ENCODE measurements around the gene SYT2.
A peak's percentile ranks its signal among the peaks of the same experiment; 100 is the strongest.
"Not testable (repeated sequence)": the region's sequence is repeated elsewhere in the genome, so short reads cannot be mapped to it uniquely, and the experiment has no call there.

Gene SYT2

GRCh38 chr1:202623075-202623474, 87.2 kb downstream of the SYT2 start:
- no peak for DNase-seq (ENCODE audit: low spot score)

DNA sequence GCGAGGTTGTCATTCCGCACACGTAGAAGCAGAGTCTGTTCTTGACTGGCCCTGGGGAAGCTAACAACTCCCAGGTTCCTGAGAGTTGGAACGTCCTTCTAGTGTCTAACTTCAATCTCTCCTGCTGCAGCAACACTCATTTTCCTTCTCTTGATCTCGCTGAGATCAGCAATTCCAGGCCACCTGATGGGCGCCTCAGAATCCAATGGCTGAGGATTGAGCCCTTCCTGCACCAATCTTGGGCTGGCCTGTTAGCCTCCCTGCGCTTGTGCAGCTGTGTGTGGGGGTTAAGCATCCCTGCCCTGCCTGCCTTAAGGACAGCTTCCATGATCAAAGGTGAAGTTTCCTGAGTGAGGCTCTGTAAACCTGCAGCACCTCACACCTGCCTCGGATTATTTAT, 87.9 kb downstream of the SYT2 start:
- DNase-seq (ENCODE audit: low spot score) = no peak

GRCh38 chr1:202621446-202621845, 88.8 kb downstream of the SYT2 start:
- no peak for DNase-seq (ENCODE audit: low spot score)

GRCh38 chr1:202620036-202620435, 90.2 kb downstream of the SYT2 start:
- not testable (repeated sequence) for DNase-seq (ENCODE audit: low spot score)

DNA sequence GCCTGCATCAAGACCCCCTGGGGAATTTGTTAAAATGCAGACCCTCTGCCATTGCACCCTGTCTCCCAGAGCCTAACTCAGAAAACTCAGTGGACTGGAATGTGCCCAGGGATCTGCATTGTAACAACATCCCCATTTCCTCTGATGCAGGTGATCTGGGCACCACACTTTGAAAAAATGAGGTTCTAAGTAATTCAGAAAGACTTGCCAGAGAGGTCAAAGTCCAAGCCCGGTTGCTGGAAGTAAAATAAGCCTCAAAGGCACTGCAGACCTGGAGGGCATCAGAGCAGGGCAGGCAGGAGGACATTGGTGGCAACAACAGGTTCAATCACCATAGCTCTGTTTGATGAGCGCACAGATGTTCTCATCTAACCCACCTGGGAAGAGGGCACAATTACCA, 90.7 kb downstream of the SYT2 start:
- DNase-seq (ENCODE audit: low spot score) = peak; percentile 24

GRCh38 chr1:202619012-202619411, 91.2 kb downstream of the SYT2 start:
- DNase-seq (ENCODE audit: low spot score) = not testable (repeated sequence)

GRCh38 chr1:202616355-202616915, 93.8 kb downstream of the SYT2 start:
- DNase-seq (ENCODE audit: low spot score) = no peak

- no peak for DNase-seq (ENCODE audit: low spot score)
Measured at GRCh38 chr1:202615501-202616354, 94.5 kb downstream of the SYT2 start.

DNA sequence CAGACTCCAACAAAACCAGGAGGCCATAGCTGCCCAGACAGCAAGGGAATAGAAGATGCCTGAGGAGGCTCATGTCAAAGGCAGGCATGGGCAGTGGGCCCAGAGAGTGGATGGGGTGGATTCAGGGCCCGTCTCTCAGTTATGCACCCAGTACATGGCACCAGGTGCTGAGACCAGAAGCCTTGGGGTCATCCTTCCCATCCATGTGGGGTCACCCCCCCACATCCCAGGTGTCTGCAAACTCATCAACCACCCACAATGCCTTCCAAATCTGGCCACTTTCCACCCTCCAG, 95.1 kb downstream of the SYT2 start:
- not testable (repeated sequence) for DNase-seq (ENCODE audit: low spot score)

DNA sequence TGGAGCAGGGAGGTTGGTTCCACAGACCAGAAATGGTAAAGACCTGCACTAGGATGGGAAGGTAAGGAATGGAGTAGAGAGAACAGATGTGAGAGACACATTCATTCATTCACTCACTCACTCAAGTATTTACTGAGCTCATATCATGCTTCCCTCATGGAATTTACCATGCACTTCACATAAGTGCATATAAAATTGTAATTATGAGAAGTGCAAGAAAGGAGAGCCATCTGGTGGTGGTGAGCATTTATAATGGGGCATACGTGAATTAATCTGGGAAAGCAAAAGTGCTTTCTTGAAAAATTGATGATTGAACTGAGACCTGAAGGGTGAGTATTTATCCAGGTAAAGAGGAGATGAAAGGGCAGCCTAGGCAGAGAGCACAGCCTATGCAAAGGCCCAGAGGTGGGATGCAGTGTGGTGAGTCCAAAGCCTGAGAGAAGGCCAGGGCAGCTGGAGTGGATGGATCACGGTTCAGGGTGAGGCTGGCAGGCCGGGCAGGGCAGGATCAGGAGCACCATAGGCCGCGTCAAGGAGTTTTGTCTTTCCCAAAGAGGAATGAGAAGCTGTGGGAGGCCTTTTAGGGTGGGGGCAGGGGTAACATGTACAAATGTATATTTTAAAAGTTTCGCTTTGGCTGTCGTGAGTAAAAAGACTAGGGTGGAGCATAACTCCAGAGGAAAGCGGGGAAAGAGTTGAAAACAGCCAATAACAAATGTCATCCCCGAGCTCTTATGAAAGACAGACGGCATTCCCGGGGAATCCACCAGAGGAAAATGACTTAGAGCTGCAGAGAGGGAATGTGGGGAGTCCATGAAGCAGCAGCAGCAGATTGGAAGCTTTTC, 95.7 kb downstream of the SYT2 start:
- not testable (repeated sequence) for DNase-seq (ENCODE audit: low spot score)

GRCh38 chr1:202613571-202613970, 96.7 kb downstream of the SYT2 start:
- DNase-seq (ENCODE audit: low spot score) = no peak

GRCh38 chr1:202612036-202612435, 98.2 kb downstream of the SYT2 start:
- not testable (repeated sequence) for DNase-seq (ENCODE audit: low spot score)

- no peak for DNase-seq (ENCODE audit: low spot score)
Measured at GRCh38 chr1:202605515-202605914, 104.7 kb downstream of the SYT2 start.

DNA sequence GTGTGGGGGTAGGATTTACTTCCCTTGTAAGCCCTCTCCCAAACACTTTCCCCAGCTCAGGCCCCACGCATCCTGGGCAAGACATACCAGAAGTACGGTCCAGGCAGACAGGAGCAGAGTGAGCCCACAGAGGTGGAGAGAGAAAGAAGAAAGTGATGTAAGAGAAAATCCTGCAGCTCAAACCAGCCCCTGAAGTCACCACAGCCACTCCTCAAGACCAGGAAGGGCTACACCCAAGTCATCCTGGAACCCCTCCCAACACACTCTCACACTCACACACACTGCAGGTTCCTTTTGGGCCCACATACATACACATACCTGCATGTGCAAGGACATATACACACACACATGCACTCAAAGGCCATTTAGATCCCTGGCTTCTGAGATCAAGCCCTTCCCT, 106.8 kb downstream of the SYT2 start:
- no peak for DNase-seq (ENCODE audit: low spot score)

GRCh38 chr1:202600432-202601041, 109.7 kb downstream of the SYT2 start:
- DNase-seq (ENCODE audit: low spot score) = no peak

- DNase-seq (ENCODE audit: low spot score) = peak; percentile 45
Measured at GRCh38 chr1:202599669-202600431, 110.4 kb downstream of the SYT2 start.

- no peak for DNase-seq (ENCODE audit: low spot score)
Measured at GRCh38 chr1:202597090-202597761, 113.0 kb downstream of the SYT2 start.

DNA sequence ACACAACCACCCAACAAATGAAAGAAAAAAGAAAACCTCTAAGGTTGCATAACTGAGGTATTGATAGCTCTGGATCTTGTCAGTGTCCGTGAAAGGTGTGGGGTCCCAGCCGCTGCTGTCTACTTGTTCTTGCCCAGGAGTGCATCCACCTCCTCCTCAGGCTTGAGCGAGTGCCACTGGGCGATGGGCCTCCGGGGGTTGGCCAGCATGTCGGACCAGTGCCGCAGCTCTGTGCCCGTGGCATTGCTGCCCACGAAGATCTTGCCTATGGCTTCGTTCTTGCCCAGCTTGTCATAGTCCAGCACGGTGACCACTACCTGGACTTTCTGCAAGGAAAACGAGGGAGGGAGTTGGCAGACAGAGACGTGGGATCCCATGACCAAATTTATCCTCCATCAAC, 113.6 kb downstream of the SYT2 start:
- DNase-seq (ENCODE audit: low spot score) = no peak

DNA sequence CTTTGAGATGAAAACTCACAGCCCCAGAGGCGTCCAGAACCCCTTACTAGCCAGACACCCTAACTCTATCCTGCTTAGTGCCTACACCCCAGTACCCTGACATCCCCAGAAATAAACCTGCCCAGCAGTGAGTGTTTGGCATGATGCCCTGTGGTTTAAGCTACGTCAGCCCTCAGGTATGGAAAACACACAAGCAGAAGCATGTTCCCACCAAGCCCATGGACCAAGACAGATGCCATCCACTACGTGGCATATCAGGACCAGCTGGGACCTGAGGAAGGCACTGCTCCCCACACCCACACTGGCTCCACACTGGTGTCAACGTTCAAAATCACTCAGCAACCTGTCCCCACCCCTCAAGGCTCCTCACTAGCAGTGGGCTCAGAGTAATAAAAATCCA, 116.4 kb downstream of the SYT2 start:
- peak; percentile 8 for DNase-seq (ENCODE audit: low spot score)

- DNase-seq (ENCODE audit: low spot score) = no peak
Measured at GRCh38 chr1:202592146-202592545, 118.1 kb downstream of the SYT2 start.

DNA sequence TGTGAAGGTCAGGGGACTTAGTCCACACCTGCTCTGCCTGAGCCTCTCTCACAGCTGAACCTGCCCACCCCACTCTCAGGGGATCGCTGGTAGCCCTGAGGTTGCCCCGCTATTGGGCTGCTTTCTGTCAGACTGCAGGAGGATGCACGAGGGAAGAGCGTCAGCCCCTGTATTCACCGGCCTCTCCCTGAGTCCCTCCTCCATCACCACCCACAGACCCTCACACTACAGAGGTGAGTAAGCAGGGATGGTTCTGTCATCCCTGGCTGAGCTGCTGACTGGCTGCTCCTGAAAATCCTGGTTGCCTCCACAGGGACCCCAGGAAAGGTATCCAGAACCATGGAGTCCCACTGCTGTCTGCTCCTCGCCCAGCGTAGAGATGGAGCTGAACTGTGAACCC, 118.7 kb downstream of the SYT2 start:
- DNase-seq (ENCODE audit: low spot score) = no peak
